ENCODE results near the gene ZBTB20.

Gene ZBTB20

DNA sequence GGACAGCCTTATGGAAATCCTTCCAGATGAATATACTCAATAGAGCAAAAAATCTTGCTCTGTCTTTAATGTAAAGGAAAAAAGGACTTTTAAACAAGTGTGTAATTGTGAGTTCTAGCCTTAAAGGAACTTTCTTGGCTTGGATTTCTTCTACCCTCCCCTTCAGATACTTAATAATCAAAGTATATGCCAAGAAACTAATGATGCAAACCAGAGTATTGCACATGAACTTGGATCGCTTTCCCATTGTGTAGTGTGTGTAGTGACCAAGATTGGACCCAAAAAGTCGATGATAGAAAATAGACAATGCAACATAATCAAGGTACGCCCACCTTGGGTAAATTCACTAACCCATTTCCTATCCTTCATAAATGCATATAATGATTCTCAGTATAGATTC is 729.4 kb downstream of the ZBTB20 start:
- Histone ChIP-seq H3K36me3 (ENCODE audit: control insufficient read depth, insufficient read depth, low read length) (no peaks in the 10 kb centered on the region), H3K9me3 (ENCODE audit: control insufficient read depth, low read length) (no peaks in the 10 kb centered on the region), H3K4me1 (ENCODE audit: control insufficient read depth, insufficient read depth, low read length, poor library complexity, severe bottlenecking) (peaks cover 2% of the 10 kb centered on the region), H3K4me3 (ENCODE audit: extremely low read depth, insufficient read depth, low read length, poor library complexity, severe bottlenecking) (no peak overlapping the region), H3K27ac (ENCODE audit: low read depth, low read length, severe bottlenecking) (no peak overlapping the region)
- no CpG with 5 or more reads among the region's 3 CpGs for WGBS, 2 experiments (ENCODE audit: insufficient coverage in 2 of 2)

DNA sequence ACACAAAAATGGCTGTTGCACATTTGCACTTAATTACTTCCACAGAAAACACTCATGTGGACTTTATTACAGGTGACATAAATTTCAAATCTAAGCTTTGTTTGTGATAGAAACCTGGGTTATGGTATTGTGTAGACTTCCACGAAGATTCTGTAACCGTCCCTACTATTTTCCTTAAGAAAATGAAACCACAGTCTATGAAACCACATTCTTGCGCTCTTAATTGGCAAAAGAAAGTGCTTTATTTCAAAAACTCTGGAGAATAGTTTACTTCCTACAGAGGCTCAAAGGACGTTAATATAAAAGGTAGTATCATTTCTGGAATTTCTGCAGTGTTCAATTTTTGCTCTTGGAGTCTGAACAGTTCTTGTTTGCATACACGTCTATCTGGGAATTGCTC is 729.8 kb downstream of the ZBTB20 start:
- Histone ChIP-seq H3K27ac (ENCODE audit: low read depth, low read length, severe bottlenecking) (no peak overlapping the region), H3K4me1 (ENCODE audit: control insufficient read depth, insufficient read depth, low read length, poor library complexity, severe bottlenecking) (peaks cover 6% of the 10 kb centered on the region), H3K36me3 (ENCODE audit: control insufficient read depth, insufficient read depth, low read length) (no peaks in the 10 kb centered on the region), H3K4me3 (ENCODE audit: extremely low read depth, insufficient read depth, low read length, poor library complexity, severe bottlenecking) (no peak overlapping the region), H3K9me3 (ENCODE audit: control insufficient read depth, low read length) (no peaks in the 10 kb centered on the region)
- WGBS, 2 experiments (ENCODE audit: insufficient coverage in 2 of 2) = 90 to 100% methylated on average over 1 to 2 of the region's 5 CpGs

- no peak overlapping the region for H3K4me3 ChIP-seq (ENCODE audit: extremely low read depth, insufficient read depth, low read length, poor library complexity, severe bottlenecking)
- WGBS, 2 experiments (ENCODE audit: insufficient coverage in 2 of 2) = 74 to 89% methylated on average over 6 to 7 of the region's 9 CpGs
- H3K27ac ChIP-seq (ENCODE audit: low read depth, low read length, severe bottlenecking) = no peak overlapping the region
- no peaks in the 10 kb centered on the region for H3K36me3 ChIP-seq (ENCODE audit: control insufficient read depth, insufficient read depth, low read length)
- H3K4me1 ChIP-seq (ENCODE audit: control insufficient read depth, insufficient read depth, low read length, poor library complexity, severe bottlenecking) = peaks cover 38% of the 10 kb centered on the region
- H3K9me3 ChIP-seq (ENCODE audit: control insufficient read depth, low read length) = no peaks in the 10 kb centered on the region
These were observed 735.0 kb downstream of the ZBTB20 start for GRCh38 chr3:114411811-114412803.

- no peak overlapping the region for H3K4me3 ChIP-seq (ENCODE audit: extremely low read depth, insufficient read depth, low read length, poor library complexity, severe bottlenecking)
- H3K4me1 ChIP-seq (ENCODE audit: control insufficient read depth, insufficient read depth, low read length, poor library complexity, severe bottlenecking) = peaks cover 38% of the 10 kb centered on the region
- no peaks in the 10 kb centered on the region for H3K36me3 ChIP-seq (ENCODE audit: control insufficient read depth, insufficient read depth, low read length)
- no peak overlapping the region for H3K27ac ChIP-seq (ENCODE audit: low read depth, low read length, severe bottlenecking)
- 89 to 100% methylated on average over 1 of the region's 3 CpGs for WGBS, 2 experiments (ENCODE audit: insufficient coverage in 2 of 2)
- H3K9me3 ChIP-seq (ENCODE audit: control insufficient read depth, low read length) = no peaks in the 10 kb centered on the region
These were observed 735.9 kb downstream of the ZBTB20 start for GRCh38 chr3:114411190-114411668.

DNA sequence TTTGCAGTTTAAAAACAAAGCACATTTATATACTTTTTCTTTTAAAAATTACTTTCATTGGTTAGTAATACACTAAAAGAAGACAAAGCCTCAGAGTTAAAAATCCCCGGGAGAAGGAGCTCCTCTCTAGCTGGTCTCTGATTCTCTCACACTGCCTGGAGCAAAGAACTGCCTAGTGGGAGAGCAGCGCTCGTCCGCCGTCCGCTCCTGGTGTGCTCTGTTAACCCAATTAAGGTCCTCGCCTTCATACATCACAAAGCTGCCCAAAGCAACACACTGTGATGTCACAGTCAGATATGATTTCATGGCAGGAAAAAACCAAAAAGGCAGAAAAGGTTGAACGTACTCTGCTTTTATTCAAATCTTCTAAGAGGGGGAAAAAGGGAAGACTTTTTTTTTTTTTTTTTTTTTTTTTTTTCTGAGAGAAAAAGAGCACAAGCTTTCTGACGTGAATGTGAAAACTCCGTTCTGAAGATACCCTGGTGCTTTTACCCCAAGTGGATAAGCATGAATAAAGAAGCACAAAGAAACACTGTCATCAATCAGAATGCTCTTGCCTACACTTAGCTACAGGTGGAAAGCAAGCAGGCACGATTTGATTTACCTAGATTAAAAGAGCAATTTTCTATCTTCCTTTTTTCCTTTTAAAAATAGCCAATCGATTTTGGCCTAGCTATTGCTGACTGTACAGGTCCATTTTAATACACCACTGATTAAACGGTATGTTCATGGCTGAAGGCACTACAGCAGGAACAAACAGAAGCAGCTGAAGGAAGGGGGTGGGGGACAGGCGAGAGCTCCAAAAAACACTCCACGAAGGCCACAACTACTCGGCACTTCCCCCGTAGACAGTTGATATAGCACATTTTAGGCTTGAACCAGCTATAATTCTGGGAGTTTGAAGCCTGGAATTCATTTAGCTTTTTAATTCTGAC is 738.1 kb downstream of the ZBTB20 start:
- WGBS, 2 experiments (ENCODE audit: insufficient coverage in 2 of 2) = 60 to 82% methylated on average over 1 to 2 of the region's 17 CpGs
- no peak overlapping the region for H3K4me3 ChIP-seq (ENCODE audit: extremely low read depth, insufficient read depth, low read length, poor library complexity, severe bottlenecking)
- no peaks in the 10 kb centered on the region for H3K9me3 ChIP-seq (ENCODE audit: control insufficient read depth, low read length)
- H3K27ac ChIP-seq (ENCODE audit: low read depth, low read length, severe bottlenecking) = peak overlapping the region; percentile 23
- no peaks in the 10 kb centered on the region for H3K36me3 ChIP-seq (ENCODE audit: control insufficient read depth, insufficient read depth, low read length)
- H3K4me1 ChIP-seq (ENCODE audit: control insufficient read depth, insufficient read depth, low read length, poor library complexity, severe bottlenecking) = peaks cover 52% of the 10 kb centered on the region

- Histone ChIP-seq H3K36me3 (ENCODE audit: control insufficient read depth, insufficient read depth, low read length) (no peaks in the 10 kb centered on the region), H3K9me3 (ENCODE audit: control insufficient read depth, low read length) (no peaks in the 10 kb centered on the region), H3K4me1 (ENCODE audit: control insufficient read depth, insufficient read depth, low read length, poor library complexity, severe bottlenecking) (peaks cover 50% of the 10 kb centered on the region), H3K4me3 (ENCODE audit: extremely low read depth, insufficient read depth, low read length, poor library complexity, severe bottlenecking) (no peak overlapping the region), H3K27ac (ENCODE audit: low read depth, low read length, severe bottlenecking) (no peak overlapping the region)
- WGBS, 2 experiments (ENCODE audit: insufficient coverage in 2 of 2) = 100% methylated on average over 1 of the region's 3 CpGs; no CpG with 5 or more reads in 1 of the 2 experiments
These were observed 740.2 kb downstream of the ZBTB20 start for GRCh38 chr3:114406922-114407321.

DNA sequence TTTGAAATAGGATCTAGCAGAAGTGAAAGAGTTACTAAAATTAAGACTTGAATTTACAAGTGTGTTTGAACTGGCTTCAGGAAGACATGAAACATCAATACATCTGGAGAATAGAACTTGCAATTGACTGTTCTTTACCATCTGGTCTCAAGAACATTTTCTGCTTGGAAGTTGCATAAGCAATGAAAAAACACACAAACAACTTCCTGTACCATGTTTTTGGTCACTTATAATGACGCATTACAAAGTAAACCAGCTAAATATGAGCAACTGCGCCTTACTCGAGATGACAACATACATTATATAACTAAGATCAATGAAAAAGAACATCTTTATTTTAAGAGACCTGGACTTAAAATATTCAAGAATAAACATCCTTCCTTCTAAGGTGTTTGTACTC is 740.8 kb downstream of the ZBTB20 start:
- Histone ChIP-seq H3K27ac (ENCODE audit: low read depth, low read length, severe bottlenecking) (no peak overlapping the region), H3K9me3 (ENCODE audit: control insufficient read depth, low read length) (no peaks in the 10 kb centered on the region), H3K4me3 (ENCODE audit: extremely low read depth, insufficient read depth, low read length, poor library complexity, severe bottlenecking) (no peak overlapping the region), H3K36me3 (ENCODE audit: control insufficient read depth, insufficient read depth, low read length) (no peaks in the 10 kb centered on the region), H3K4me1 (ENCODE audit: control insufficient read depth, insufficient read depth, low read length, poor library complexity, severe bottlenecking) (peaks cover 50% of the 10 kb centered on the region)
- WGBS, 2 experiments (ENCODE audit: insufficient coverage in 2 of 2) = 100% methylated on average over 1 of the region's 3 CpGs; no CpG with 5 or more reads in 1 of the 2 experiments

GRCh38 chr3:114405202-114405990 is 741.7 kb downstream of the ZBTB20 start:
- H3K9me3 ChIP-seq (ENCODE audit: control insufficient read depth, low read length) = no peaks in the 10 kb centered on the region
- no peaks in the 10 kb centered on the region for H3K36me3 ChIP-seq (ENCODE audit: control insufficient read depth, insufficient read depth, low read length)
- no CpG with 5 or more reads among the region's 2 CpGs for WGBS, 2 experiments (ENCODE audit: insufficient coverage in 2 of 2)
- H3K27ac ChIP-seq (ENCODE audit: low read depth, low read length, severe bottlenecking) = peak overlapping the region; percentile 57
- H3K4me3 ChIP-seq (ENCODE audit: extremely low read depth, insufficient read depth, low read length, poor library complexity, severe bottlenecking) = no peak overlapping the region
- H3K4me1 ChIP-seq (ENCODE audit: control insufficient read depth, insufficient read depth, low read length, poor library complexity, severe bottlenecking) = peaks cover 49% of the 10 kb centered on the region

GRCh38 chr3:114404590-114404989 is 742.5 kb downstream of the ZBTB20 start:
- Histone ChIP-seq H3K9me3 (ENCODE audit: control insufficient read depth, low read length) (no peaks in the 10 kb centered on the region), H3K36me3 (ENCODE audit: control insufficient read depth, insufficient read depth, low read length) (no peaks in the 10 kb centered on the region), H3K27ac (ENCODE audit: low read depth, low read length, severe bottlenecking) (peak overlapping the region; percentile 57), H3K4me3 (ENCODE audit: extremely low read depth, insufficient read depth, low read length, poor library complexity, severe bottlenecking) (no peak overlapping the region), H3K4me1 (ENCODE audit: control insufficient read depth, insufficient read depth, low read length, poor library complexity, severe bottlenecking) (peaks cover 42% of the 10 kb centered on the region)
- 85 to 90% methylated on average over 5 of the region's 6 CpGs for WGBS, 2 experiments (ENCODE audit: insufficient coverage in 2 of 2)

DNA sequence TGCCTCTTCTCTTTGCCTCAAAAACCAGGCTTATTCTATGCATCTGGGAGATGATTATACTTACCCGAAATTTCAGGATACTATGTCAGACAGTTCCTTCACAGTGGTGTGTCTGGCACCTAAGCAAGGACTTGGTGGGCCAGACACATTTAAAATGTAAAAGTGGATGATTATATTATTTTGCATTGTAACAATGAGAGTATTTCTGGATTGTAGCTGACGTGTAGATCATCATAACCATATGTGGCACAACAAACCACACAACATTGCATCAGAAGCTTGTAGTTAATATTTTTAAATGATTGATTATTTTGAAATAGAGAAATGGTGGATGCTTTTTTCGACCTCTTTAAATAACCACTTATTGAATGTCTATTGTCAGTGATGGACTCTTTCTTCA is 744.2 kb downstream of the ZBTB20 start:
- Histone ChIP-seq H3K36me3 (ENCODE audit: control insufficient read depth, insufficient read depth, low read length) (no peaks in the 10 kb centered on the region), H3K9me3 (ENCODE audit: control insufficient read depth, low read length) (no peaks in the 10 kb centered on the region), H3K27ac (ENCODE audit: low read depth, low read length, severe bottlenecking) (no peak overlapping the region), H3K4me1 (ENCODE audit: control insufficient read depth, insufficient read depth, low read length, poor library complexity, severe bottlenecking) (peaks cover 31% of the 10 kb centered on the region), H3K4me3 (ENCODE audit: extremely low read depth, insufficient read depth, low read length, poor library complexity, severe bottlenecking) (no peak overlapping the region)
- WGBS, 2 experiments (ENCODE audit: insufficient coverage in 2 of 2) = 100% methylated on average over 1 of the region's 3 CpGs; no CpG with 5 or more reads in 1 of the 2 experiments
